Tibial nerve (tissue), 4 donors: Measurements from ENCODE around the gene LRRN2.

Experiments
- EP300 ChIP-seq, 2 donors: sonication (generic); formaldehyde crosslinking; IDR thresholded peaks; one replicate each; pipeline ENCODE4 v1.6.1; 2017; ENCODE audit warnings: antibody characterized with exemption in 2 of 2, mild to moderate bottlenecking in 1 of 2
- TF ChIP-seq, protein P1 (sequence below), 5 experiments: fragments of 200-600 bp in 3 of 5; fragments of 450-650 bp in 2 of 5; sonication (generic) in 3 of 5; IDR thresholded peaks; one replicate each; pipeline ENCODE4 v1.5.1; 2016 to 2019; ENCODE audit warnings: antibody characterized with exemption in 5 of 5, mild to moderate bottlenecking in 3 of 5, moderate library complexity in 2 of 5

DNA sequence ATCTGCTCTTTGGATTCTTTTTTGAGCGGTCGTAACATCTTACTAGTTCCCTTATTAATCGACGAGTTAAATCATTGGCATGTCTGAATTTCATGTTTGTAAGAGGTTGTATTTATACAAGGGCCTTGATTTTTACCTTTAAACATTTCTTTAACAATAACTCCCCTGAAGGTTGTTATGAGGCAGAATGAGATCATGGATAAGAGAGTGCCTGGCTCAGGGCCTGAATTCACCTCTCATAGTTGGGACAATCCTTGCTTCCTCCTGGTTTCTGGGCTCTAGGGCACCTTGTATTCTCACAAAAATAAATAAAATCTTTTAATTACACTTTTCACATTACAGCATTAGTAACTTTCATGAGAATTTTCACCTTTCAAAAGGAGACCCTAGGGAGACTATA is 113.9 kb downstream of the LRRN2 start:
- TF ChIP-seq, protein P1, sequence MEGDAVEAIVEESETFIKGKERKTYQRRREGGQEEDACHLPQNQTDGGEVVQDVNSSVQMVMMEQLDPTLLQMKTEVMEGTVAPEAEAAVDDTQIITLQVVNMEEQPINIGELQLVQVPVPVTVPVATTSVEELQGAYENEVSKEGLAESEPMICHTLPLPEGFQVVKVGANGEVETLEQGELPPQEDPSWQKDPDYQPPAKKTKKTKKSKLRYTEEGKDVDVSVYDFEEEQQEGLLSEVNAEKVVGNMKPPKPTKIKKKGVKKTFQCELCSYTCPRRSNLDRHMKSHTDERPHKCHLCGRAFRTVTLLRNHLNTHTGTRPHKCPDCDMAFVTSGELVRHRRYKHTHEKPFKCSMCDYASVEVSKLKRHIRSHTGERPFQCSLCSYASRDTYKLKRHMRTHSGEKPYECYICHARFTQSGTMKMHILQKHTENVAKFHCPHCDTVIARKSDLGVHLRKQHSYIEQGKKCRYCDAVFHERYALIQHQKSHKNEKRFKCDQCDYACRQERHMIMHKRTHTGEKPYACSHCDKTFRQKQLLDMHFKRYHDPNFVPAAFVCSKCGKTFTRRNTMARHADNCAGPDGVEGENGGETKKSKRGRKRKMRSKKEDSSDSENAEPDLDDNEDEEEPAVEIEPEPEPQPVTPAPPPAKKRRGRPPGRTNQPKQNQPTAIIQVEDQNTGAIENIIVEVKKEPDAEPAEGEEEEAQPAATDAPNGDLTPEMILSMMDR (IDR thresholded peaks at IDR 0.05), result no peak
- no peak for TF ChIP-seq EP300 (IDR thresholded peaks at IDR 0.05)
